Astrocyte (in vitro differentiated cells and primary cell): Measurements from ENCODE around the gene ZNF385B.

Experiments used
- CTCF ChIP-seq: IDR thresholded peaks from 2 replicates; pipeline ENCODE4 v1.5.1; 2011; ENCODE audit warnings: low read depth, mild to moderate bottlenecking, inconsistent platforms, low read length, moderate library complexity; ENCODE audit not compliant: insufficient read depth
- EZH2 ChIP-seq: IDR thresholded peaks from 2 replicates; pipeline ENCODE4 v1.6.1; 2012; ENCODE audit warnings: mild to moderate bottlenecking, low read length, inconsistent platforms; ENCODE audit not compliant: insufficient read depth

GRCh38 chr2:179765666-179766065, 95.7 kb downstream of the ZNF385B start:
- TF ChIP-seq CTCF (no peak), EZH2 (no peak)
